ENCODE measurements around the gene CNTRL. TPM values are rescaled to one million over a fixed set of nuclear protein-coding genes. Genes with fewer than 3 reads are reported as not detected.

CNTRL gene
- total and polyA plus RNA-seq, 2 donors: 8.7 to 37.8 TPM

DNA sequence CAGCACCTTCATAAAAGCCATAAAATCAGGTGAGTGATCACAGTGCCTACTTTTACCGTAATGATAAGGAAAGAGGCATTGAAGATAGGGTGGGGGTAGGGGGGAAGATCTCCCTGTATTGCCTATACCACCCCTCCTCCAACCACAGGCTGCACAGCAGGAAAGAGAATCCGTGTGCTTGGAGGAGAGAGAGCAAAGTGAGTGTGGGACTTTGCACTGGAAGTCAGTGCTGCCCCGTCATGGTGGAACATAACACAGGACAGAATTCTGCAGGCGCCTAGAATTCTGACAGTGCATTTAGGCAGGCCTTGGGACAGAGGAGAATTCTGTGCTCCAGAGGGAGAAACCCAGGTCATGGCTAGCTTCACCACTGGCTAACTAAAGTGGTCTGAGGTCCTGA is 21.2 kb upstream of the CNTRL start:
- Histone ChIP-seq H3K36me3 (ENCODE audit: insufficient read depth) (no peaks in the 10 kb centered on the region), H3K4me1 (ENCODE audit: insufficient read depth) (no peaks in the 10 kb centered on the region), H3K4me3 (ENCODE audit: low read depth, low read length) (no peak overlapping the region), H3K27ac (ENCODE audit: low read depth) (no peak overlapping the region)
- no peak for DNase-seq (ENCODE audit: extremely low spot score)
- 73% methylated on average over 4 of the region's 4 CpGs for WGBS

DNA sequence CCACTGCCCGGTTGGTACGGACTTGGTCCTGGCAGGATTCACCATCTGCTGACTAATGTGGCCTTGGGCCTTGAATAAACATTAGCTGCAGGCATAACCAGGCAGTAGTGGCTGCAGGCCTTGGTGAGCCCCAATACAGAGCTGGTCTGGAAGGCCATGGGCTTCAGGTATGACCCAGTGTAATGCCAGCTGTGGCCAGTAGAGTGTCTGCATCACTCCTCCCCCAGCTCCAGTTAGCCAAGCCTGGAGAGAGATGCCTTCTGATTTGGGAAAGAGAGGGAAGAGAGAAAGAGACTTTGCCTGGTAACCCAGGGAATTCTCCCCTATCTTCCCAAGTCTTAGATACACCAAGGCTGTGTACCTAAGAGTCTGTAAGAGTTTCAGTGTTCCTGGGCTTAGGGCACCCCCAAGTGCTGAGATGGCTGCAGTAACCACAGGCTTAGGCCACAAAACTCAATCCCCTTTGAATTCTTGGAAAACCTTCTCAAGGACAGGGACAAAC is 19.1 kb upstream of the CNTRL start:
- whole genome bisulfite sequencing: 89% methylated on average over 2 of the region's 2 CpGs
- Histone ChIP-seq H3K27ac (ENCODE audit: low read depth) (no peak overlapping the region), H3K4me1 (ENCODE audit: insufficient read depth) (no peaks in the 10 kb centered on the region), H3K4me3 (ENCODE audit: low read depth, low read length) (no peak overlapping the region), H3K36me3 (ENCODE audit: insufficient read depth) (no peaks in the 10 kb centered on the region)
- no peak for DNase-seq (ENCODE audit: extremely low spot score)

DNA sequence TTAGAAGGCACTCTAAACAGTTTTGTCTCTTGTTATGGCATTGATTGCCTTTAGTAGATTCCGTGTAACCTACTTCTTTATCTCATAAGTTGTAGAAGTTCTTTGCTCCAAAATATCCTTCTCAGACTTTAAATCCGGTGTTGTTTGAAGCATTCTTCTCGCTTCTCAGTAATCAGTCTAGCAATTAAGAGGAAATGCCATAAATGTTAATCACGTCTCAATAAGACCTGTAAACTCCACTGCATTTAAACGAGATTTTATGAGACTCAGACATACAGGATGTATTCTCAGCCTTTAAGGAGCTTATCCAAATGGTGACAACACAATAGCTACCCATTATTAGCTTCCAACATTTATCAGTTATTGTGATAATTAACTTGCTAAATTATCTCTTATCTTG is 16.9 kb upstream of the CNTRL start:
- H3K36me3 ChIP-seq (ENCODE audit: insufficient read depth): no peaks in the 10 kb centered on the region
- 75% methylated on average over 5 of the region's 5 CpGs for WGBS
- no peaks in the 10 kb centered on the region for H3K4me1 ChIP-seq (ENCODE audit: insufficient read depth)
- H3K27ac ChIP-seq (ENCODE audit: low read depth): no peak overlapping the region
- no peak for DNase-seq (ENCODE audit: extremely low spot score)
- H3K4me3 ChIP-seq (ENCODE audit: low read depth, low read length): no peak overlapping the region

DNA sequence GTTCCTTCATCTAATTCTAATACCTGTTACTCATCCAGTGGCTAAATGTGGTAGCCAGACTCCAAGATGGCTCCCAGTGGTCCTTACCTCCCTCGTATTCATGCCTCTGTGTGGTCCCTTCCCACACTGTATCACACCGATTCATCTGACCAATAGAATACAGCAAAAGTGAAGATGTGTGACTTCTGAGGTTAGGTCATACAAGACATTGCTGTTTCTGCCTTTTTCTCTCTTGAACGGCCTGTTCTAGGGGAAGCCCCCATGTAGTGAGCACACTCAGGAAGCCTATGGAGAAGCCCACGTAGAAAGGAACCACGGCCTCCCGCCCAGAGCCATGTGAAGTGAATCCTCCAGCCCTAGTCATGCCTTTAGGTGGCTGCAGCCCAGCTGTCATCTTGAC is 15.2 kb upstream of the CNTRL start:
- Histone ChIP-seq H3K4me3 (ENCODE audit: low read depth, low read length) (no peak overlapping the region), H3K36me3 (ENCODE audit: insufficient read depth) (no peaks in the 10 kb centered on the region), H3K27ac (ENCODE audit: low read depth) (no peak overlapping the region), H3K4me1 (ENCODE audit: insufficient read depth) (no peaks in the 10 kb centered on the region)
- 89% methylated on average over 6 of the region's 6 CpGs for WGBS
- no peak for DNase-seq (ENCODE audit: extremely low spot score)

DNA sequence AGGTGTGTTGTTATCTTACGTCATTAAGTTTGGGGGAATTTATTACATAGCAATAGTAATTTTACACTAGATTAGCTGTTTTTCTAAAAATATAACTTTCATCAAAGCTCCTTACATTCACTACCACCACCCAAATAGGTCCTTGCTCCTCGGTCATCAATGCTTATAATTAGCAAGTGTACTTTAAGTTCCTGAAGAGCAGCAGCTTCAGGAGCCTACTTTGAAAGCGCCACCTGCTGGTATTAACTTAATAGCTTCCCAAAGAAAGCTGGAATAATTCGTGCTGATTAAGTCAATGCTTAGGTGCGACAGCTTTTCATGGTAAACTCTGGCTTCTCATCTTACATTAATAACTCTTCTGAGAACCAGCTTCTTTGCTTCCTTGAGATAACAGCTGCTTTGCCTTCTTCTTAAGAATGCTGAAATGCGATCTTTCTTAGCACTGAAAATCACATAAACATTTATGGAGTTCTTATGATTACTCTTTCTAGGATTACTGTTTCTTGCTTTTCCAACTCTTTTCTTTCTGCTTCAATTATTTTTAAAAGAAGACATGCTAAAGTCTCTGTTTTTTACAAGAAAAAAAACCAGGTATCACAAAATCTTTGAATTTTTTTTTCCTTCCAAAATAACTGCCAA is 14.6 kb upstream of the CNTRL start:
- no peak overlapping the region for H3K27ac ChIP-seq (ENCODE audit: low read depth)
- no peak overlapping the region for H3K4me3 ChIP-seq (ENCODE audit: low read depth, low read length)
- 21% methylated on average over 6 of the region's 6 CpGs for WGBS
- DNase-seq (ENCODE audit: extremely low spot score): peak; percentile 32
- H3K36me3 ChIP-seq (ENCODE audit: insufficient read depth): no peaks in the 10 kb centered on the region
- H3K4me1 ChIP-seq (ENCODE audit: insufficient read depth): no peaks in the 10 kb centered on the region

DNA sequence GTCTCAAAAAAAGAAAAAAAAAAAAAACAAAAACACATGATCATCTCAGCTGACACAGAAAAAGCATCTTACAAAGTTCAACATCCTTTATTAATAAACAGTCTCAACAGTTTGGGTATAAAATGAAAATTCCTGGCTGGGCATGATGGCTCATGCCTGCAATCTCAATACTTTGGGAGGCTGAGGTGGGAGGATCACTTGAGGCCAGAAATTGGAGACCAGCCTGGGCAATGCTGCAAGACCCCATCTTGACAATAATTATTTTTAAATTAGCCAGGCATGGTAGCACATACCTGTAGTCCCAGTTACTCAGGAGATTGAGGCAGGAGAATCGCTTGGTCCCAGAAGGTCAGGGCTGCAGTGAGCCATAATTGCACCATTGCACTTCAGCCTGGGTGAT is 7.9 kb upstream of the CNTRL start:
- Histone ChIP-seq H3K4me3 (ENCODE audit: low read depth, low read length) (no peak overlapping the region), H3K27ac (ENCODE audit: low read depth) (no peak overlapping the region), H3K36me3 (ENCODE audit: insufficient read depth) (no peaks in the 10 kb centered on the region), H3K4me1 (ENCODE audit: insufficient read depth) (no peaks in the 10 kb centered on the region)
- WGBS: 98% methylated on average over 1 of the region's 1 CpG
- no peak for DNase-seq (ENCODE audit: extremely low spot score)

DNA sequence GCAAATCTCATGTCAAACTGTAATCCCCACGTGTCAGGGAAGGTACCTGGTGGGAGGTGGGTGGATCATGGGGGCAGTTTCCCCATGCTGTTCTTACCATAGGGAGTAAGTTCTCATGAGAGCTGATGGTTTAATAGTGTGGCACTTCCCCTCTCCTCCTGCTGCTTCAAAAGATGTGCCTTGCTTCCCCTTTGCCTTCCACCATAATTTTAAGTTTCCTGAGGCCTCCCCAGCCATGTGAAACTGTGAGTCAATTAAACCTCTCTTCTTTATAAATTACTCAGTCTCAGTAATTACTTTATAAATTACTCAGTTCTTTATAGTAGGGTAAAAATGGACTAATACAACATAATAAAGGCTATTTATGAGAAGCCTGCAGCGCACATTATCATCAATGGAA is 7.1 kb upstream of the CNTRL start:
- no peak overlapping the region for H3K27ac ChIP-seq (ENCODE audit: low read depth)
- no peaks in the 10 kb centered on the region for H3K4me1 ChIP-seq (ENCODE audit: insufficient read depth)
- WGBS: 84% methylated on average over 2 of the region's 2 CpGs
- H3K4me3 ChIP-seq (ENCODE audit: low read depth, low read length): no peak overlapping the region
- no peak for DNase-seq (ENCODE audit: extremely low spot score)
- H3K36me3 ChIP-seq (ENCODE audit: insufficient read depth): no peaks in the 10 kb centered on the region

DNA sequence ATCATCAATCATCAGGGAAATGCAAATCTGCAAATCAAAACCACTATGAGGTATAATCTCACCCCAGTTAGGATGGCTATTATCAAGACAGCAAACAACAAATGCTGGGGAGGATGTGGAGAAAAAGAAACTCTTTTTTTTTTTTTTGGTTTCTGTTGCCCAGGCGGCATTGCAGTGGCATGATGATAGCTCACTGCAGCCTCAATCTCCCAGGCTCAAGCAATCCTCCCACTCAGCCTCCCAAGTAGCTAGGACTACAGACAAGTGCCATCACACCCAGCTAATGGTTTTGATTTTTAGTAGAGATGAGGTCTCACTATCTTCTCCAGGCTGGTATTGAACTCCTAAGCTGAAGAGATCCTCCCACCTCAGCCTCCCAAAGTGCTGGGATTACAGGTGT is 5.4 kb upstream of the CNTRL start:
- H3K4me3 ChIP-seq (ENCODE audit: low read depth, low read length): no peak overlapping the region
- no peaks in the 10 kb centered on the region for H3K36me3 ChIP-seq (ENCODE audit: insufficient read depth)
- 94% methylated on average over 1 of the region's 1 CpG for WGBS
- DNase-seq (ENCODE audit: extremely low spot score): no peak
- H3K4me1 ChIP-seq (ENCODE audit: insufficient read depth): no peaks in the 10 kb centered on the region
- H3K27ac ChIP-seq (ENCODE audit: low read depth): no peak overlapping the region

DNA sequence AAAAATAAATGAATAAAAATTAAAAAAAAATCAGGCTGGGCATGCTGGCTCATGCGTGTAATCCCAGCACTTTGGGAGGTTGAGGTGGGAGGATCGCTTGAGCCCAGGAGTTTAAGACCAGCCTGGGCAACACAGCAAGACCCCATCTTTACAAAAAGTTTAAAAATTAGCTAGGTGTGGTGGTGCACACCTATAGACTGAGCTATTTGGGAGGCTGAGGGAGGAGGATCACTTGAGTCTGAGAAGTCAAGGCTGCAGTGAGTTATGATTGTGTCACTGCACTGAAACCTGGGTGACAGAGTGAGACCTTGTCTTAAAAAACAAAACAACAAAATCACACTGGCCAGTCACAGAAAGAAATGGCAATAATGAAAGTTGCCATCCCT is 3.4 kb upstream of the CNTRL start:
- Histone ChIP-seq H3K4me1 (ENCODE audit: insufficient read depth) (no peaks in the 10 kb centered on the region), H3K36me3 (ENCODE audit: insufficient read depth) (no peaks in the 10 kb centered on the region), H3K27ac (ENCODE audit: low read depth) (no peak overlapping the region), H3K4me3 (ENCODE audit: low read depth, low read length) (peak overlapping the region; percentile 45)
- WGBS: 97% methylated on average over 2 of the region's 2 CpGs
- DNase-seq (ENCODE audit: extremely low spot score): no peak

DNA sequence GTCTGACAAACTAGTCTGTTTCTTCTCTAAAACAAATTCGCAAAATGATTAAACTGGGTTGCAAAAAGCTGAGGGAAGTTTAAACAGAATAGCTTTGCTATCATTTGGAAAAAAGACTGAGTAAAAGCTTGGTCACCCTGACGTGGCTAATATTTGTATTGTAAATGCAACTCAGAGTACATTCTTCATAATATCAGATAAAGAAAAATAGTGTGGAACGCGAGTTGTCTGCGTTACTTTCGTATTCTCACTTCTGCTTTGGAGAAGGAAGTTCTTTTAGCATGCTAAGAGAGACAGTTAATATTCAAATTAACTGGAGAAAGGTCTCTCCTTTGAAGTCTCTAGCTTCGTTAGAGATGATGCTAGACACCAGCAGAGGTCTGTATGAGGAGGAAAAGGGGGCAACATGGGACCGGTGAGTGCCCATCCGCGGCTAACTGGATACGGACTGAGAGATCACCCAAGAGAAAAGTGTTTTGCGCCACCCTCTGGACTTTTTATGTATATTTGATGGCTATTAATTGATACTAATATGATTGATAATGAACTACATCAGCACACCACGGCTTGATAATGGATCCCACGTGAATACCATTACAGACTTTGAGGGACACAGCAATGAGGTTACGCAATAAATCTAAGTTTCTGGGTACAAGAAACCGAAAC is 2.9 kb upstream of the CNTRL start:
- 41% methylated on average over 16 of the region's 16 CpGs for WGBS

DNA sequence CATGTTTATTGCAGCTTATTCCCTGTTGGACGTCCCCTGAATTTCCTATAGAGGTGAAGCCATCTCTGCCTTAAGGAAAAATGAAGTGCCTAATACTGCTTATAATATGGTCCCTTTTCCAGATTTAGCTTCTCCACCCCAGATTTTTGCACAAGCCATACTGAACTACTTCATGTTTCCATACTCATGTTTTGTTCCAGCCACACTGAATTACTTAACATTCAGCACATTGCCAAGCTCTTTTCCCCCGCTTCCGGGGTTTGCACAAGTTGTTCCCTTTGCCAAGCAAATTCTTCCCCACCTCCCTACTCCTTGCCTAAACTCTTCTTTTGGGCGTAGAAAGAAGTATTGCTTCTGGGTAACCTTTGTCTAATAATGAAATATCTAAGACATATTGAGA is 1.7 kb upstream of the CNTRL start:
- peak; percentile 17 for DNase-seq (ENCODE audit: extremely low spot score)
- H3K4me3 ChIP-seq (ENCODE audit: low read depth, low read length): no peak overlapping the region

More for the DNA sequence above, 2.9 kb upstream of the CNTRL start:
- no peaks in the 10 kb centered on the region for H3K36me3 ChIP-seq (ENCODE audit: insufficient read depth)
- DNase-seq (ENCODE audit: extremely low spot score): no peak
- H3K27ac ChIP-seq (ENCODE audit: low read depth): peak overlapping the region; percentile 70
- peak overlapping the region; percentile 45 for H3K4me3 ChIP-seq (ENCODE audit: low read depth, low read length)
- no peaks in the 10 kb centered on the region for H3K4me1 ChIP-seq (ENCODE audit: insufficient read depth)

DNA sequence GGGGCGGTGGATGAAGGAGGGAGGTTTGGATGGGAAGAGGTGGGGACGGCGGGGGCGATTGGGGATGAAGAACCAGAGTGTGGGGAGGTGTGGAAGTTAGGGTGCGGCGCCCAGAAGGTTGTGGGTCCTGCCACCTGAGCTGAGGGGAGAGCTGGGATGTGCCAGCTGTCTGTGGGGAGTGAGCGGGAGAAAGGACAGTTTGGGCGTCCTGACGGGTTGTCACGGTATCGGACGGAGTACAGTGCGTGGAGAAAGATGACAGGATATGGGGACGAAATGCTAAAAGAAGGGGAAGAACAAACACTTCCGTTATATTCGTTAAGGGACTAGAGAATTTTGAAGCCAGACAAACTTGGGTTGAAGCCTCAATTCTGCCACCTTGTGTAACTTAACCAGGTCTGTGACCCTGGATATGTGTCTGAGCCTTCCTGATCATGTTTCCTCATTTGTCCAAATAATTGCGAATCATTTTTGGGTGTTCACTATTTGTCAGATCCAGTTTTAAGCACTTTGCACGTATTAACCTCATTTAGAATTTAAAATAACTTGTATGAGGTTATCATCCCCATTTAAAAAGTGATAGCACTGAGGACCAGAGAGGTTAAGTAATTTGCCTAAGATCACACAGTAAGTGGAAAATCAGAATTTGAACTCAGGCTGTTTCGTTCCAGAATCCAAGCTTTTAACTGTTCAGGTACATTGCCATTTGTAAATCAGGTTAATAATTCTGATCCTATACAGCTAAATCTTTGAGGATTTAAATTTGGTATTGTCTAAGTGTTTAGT is 689 bp downstream of the CNTRL start:
- no peak for DNase-seq (ENCODE audit: extremely low spot score)
- H3K4me1 ChIP-seq (ENCODE audit: insufficient read depth): no peaks in the 10 kb centered on the region
- H3K36me3 ChIP-seq (ENCODE audit: insufficient read depth): no peaks in the 10 kb centered on the region
- H3K4me3 ChIP-seq (ENCODE audit: low read depth, low read length): peak overlapping the region; percentile 74
- peak overlapping the region; percentile 89 for H3K27ac ChIP-seq (ENCODE audit: low read depth)
- WGBS: 5% methylated on average over 19 of the region's 19 CpGs

More for the DNA sequence above, 1.7 kb upstream of the CNTRL start:
- WGBS: 43% methylated on average over 4 of the region's 4 CpGs
- Histone ChIP-seq H3K36me3 (ENCODE audit: insufficient read depth) (no peaks in the 10 kb centered on the region), H3K27ac (ENCODE audit: low read depth) (no peak overlapping the region), H3K4me1 (ENCODE audit: insufficient read depth) (no peaks in the 10 kb centered on the region)

DNA sequence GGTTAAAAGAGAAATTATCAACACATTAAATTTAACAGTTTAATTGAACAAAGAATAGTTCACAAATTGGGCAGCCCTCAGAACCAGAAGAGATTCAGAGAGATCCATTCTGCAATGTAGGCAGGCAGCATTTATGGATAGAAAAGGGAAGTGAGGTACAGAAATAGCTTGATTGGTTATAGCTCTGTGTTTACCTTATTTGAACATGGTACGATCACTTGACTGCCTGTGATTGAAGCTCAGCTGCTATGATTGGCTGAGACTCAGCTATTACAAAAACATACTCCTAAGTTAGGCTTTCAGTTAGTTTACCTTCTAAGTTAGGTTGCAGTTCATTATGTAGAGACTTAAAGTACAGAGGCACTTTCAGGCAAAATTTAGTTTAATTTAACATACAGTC is 7.3 kb downstream of the CNTRL start:
- H3K4me3 ChIP-seq (ENCODE audit: low read depth, low read length): no peak overlapping the region
- H3K4me1 ChIP-seq (ENCODE audit: insufficient read depth): no peaks in the 10 kb centered on the region
- no peaks in the 10 kb centered on the region for H3K36me3 ChIP-seq (ENCODE audit: insufficient read depth)
- WGBS: 79% methylated on average over 1 of the region's 1 CpG
- no peak overlapping the region for H3K27ac ChIP-seq (ENCODE audit: low read depth)
- DNase-seq (ENCODE audit: extremely low spot score): no peak

DNA sequence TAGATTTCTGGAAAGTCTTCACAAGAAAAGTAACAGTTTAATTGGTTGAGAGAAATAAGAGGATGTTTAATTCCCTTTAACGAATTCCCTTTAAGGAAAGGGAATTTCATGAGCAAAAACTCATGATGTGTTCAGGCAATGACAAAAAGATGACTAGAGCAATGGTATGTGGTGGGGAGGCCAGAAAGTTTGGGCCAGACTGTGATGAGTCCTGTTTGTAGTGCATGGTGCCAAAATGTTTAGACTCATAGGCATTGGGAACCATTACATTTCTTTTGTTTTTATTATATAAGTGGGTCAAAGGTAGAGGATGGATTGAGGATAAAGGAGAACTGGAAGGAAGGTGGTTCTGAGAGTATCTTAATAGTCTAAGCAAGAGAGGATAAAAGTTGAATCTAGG is 10.9 kb downstream of the CNTRL start:
- Histone ChIP-seq H3K4me1 (ENCODE audit: insufficient read depth) (no peaks in the 10 kb centered on the region), H3K4me3 (ENCODE audit: low read depth, low read length) (no peak overlapping the region), H3K27ac (ENCODE audit: low read depth) (no peak overlapping the region), H3K36me3 (ENCODE audit: insufficient read depth) (no peaks in the 10 kb centered on the region)
- 90% methylated on average over 1 of the region's 1 CpG for WGBS
- no peak for DNase-seq (ENCODE audit: extremely low spot score)

Measured in urinary bladder (tissue), 4 donors.